SK-N-SH (cell line): ENCODE measurements around the gene ITGA2B.

ENCODE experiments used
- CHD2 ChIP-seq: fragments of 150-350 bp; IDR thresholded peaks from 2 replicates; pipeline ENCODE4 v1.6.1; 2018; ENCODE audit warnings: low read length; ENCODE audit not compliant: partially characterized antibody
- GABPA ChIP-seq: IDR thresholded peaks from 2 replicates; pipeline ENCODE4 v1.4.0; 2012; ENCODE audit warnings: low read depth, mild to moderate bottlenecking
- GATA2 ChIP-seq: sonication (generic); formaldehyde crosslinking; IDR thresholded peaks from 2 replicates; pipeline ENCODE4 v1.5.0; 2020; ENCODE audit warnings: mild to moderate bottlenecking, missing genetic modification reagents
- MXI1 ChIP-seq: IDR thresholded peaks from 2 replicates; pipeline ENCODE4 v1.6.1; 2012; ENCODE audit warnings: mild to moderate bottlenecking, low read depth, low read length, improper control_type of control experiment
- POLR2AphosphoS5 ChIP-seq: IDR thresholded peaks from 2 replicates; pipeline ENCODE4 v1.6.1; 2012; ENCODE audit warnings: low read depth, low read length
- RAD21 ChIP-seq: IDR thresholded peaks from 2 replicates; pipeline ENCODE4 v1.6.1; 2012; ENCODE audit warnings: mild to moderate bottlenecking, low read length
- SMC3 ChIP-seq: IDR thresholded peaks from 2 replicates; pipeline ENCODE4 v1.6.1; 2012; ENCODE audit warnings: low read depth, low read length, improper control_type of control experiment
- TCF12 ChIP-seq: IDR thresholded peaks from 2 replicates; pipeline ENCODE4 v1.4.0; 2012
- TF ChIP-seq, protein P1 (sequence below): IDR thresholded peaks from 2 replicates; pipeline ENCODE4; 2012
- TF ChIP-seq, protein P2 (sequence below): IDR thresholded peaks from 2 replicates; pipeline ENCODE4 v1.4.0; 2012; ENCODE audit warnings: low read depth, borderline replicate concordance
- TF ChIP-seq, protein P3 (sequence below): fragments of 200-600 bp; sonication (generic); IDR thresholded peaks from 2 replicates; pipeline ENCODE4 v1.6.1; 2017; ENCODE audit warnings: antibody characterized with exemption, mild to moderate bottlenecking, moderate library complexity

GRCh38 chr17:44348234-44348987, 41.0 kb downstream of the ITGA2B start:
- TF ChIP-seq TCF12 = no peak
- TF ChIP-seq, protein P1, sequence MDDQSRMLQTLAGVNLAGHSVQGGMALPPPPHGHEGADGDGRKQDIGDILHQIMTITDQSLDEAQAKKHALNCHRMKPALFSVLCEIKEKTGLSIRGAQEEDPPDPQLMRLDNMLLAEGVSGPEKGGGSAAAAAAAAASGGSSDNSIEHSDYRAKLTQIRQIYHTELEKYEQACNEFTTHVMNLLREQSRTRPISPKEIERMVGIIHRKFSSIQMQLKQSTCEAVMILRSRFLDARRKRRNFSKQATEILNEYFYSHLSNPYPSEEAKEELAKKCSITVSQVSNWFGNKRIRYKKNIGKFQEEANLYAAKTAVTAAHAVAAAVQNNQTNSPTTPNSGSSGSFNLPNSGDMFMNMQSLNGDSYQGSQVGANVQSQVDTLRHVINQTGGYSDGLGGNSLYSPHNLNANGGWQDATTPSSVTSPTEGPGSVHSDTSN = no peak
- TF ChIP-seq CHD2 = no peak
- TF ChIP-seq GATA2 (CRISPR knock-in tag) = no peak
- no peak for TF ChIP-seq GABPA
- TF ChIP-seq RAD21 = no peak
- TF ChIP-seq, protein P2, sequence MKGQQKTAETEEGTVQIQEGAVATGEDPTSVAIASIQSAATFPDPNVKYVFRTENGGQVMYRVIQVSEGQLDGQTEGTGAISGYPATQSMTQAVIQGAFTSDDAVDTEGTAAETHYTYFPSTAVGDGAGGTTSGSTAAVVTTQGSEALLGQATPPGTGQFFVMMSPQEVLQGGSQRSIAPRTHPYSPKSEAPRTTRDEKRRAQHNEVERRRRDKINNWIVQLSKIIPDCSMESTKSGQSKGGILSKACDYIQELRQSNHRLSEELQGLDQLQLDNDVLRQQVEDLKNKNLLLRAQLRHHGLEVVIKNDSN = peak; percentile 46; the same call in 1 of the 2 replicates
- TF ChIP-seq, protein P3, sequence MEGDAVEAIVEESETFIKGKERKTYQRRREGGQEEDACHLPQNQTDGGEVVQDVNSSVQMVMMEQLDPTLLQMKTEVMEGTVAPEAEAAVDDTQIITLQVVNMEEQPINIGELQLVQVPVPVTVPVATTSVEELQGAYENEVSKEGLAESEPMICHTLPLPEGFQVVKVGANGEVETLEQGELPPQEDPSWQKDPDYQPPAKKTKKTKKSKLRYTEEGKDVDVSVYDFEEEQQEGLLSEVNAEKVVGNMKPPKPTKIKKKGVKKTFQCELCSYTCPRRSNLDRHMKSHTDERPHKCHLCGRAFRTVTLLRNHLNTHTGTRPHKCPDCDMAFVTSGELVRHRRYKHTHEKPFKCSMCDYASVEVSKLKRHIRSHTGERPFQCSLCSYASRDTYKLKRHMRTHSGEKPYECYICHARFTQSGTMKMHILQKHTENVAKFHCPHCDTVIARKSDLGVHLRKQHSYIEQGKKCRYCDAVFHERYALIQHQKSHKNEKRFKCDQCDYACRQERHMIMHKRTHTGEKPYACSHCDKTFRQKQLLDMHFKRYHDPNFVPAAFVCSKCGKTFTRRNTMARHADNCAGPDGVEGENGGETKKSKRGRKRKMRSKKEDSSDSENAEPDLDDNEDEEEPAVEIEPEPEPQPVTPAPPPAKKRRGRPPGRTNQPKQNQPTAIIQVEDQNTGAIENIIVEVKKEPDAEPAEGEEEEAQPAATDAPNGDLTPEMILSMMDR = no peak
- TF ChIP-seq POLR2AphosphoS5 = no peak
- no peak for TF ChIP-seq MXI1
- no peak for TF ChIP-seq SMC3
